CD4-positive, alpha-beta T cell treated with Interleukin-4 for 1 hour (primary cell): ENCODE results near the gene RPL31.

Experiments used
- DNase-seq, 2 donors: peaks; one replicate each; pipeline ENCODE4 v3.0.0-alpha.2; 2020 to 2022

The RPL31 gene

GRCh38 chr2:101001691-101002561 is at the start of gene RPL31:
Gene RPL31 (plus strand): TSS chr2:101002289. CDS start chr2:101002702, 413 bp downstream.
- DNase-seq, result peak; percentile 97

DNA sequence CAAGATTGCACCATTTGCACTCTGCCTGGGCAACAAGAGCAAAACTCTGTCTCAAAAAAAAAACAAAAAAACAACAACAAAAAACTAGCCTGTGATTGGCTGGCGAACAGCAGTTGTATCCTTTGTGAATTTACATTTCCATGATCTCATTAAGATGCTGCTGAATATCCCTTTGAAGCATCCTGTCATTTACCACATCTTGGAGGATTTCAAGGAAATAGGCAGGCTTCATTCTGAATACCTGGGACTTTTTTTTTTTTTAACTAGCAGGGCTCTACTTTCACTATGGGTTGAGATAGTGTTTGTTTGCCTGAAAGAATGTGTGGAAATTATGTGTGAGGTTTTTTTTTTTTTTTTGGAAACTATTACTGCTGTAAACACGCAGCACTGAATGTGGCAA is 49.6 kb upstream of the RPL31 start:
- no peak for DNase-seq

DNA sequence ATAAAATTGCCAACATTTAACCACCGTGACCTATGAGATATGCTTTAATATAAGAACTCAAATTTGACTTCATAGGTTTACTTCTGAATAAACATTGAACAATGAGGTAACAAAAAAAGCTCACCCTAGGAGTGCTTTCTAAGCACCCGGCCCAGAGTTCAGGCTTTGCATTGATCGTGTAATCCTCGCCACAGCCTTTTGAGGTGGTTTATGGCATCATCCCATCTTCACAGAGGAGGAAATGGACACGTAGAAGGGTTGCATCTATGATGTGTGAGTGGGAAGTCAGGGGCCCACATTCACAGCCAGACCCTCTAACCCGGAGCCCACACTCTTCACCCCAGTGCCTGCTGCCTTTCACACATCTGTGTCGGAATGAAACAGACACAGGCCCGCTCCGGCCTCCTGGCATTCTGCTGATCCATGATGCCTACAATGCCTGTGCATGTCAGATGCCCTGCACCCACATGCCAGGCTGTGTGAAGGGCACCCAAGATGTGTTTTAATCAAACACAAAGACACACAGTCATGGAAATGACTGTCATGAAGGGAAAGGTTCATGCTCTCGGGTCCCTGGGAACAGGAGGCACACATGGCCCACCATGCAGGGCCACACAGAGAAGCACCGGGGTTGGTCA is 48.6 kb upstream of the RPL31 start:
- no peak for DNase-seq

- DNase-seq, result no peak
Measured at GRCh38 chr2:100954044-100954420, 48.1 kb upstream of the RPL31 start.

DNA sequence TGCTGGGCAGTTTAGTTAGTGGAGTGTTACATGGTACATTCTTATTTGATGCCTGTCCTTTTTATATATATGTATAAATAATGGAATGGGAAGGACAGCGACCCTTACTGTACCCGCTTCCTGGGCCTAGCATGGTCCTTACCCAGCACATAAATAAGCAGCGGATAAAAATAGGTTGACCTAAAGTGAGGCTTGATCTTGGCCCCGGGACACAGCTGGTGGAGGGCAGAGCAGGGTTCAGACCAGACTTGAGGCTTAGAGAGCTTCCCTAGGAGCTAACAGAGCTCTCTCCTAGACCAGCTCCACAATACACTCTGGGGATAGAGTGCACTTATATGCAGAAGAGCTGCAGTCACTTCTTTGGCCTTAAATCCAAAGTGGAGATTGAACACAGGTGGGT is 46.9 kb upstream of the RPL31 start:
- no peak for DNase-seq

DNA sequence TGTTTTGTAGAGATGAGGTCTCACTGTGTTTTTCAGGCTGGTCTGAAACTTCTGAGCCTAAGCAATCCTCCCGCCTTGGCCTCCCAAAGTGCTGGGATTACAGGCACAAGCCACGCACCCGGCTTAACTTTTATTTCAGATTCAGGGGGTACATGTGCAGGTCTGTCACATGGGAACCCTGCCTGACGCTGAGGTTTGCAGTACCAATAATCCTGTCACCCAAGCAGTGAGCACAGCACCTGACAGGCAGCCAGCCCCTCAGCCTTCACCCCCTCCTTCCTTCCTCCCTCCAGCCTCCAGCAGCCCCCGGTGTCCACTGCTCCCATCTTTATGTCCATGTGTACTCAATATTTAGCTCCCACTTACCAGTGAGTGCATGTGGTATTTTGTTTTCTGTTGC is 46.0 kb upstream of the RPL31 start:
- DNase-seq, result no peak

DNA sequence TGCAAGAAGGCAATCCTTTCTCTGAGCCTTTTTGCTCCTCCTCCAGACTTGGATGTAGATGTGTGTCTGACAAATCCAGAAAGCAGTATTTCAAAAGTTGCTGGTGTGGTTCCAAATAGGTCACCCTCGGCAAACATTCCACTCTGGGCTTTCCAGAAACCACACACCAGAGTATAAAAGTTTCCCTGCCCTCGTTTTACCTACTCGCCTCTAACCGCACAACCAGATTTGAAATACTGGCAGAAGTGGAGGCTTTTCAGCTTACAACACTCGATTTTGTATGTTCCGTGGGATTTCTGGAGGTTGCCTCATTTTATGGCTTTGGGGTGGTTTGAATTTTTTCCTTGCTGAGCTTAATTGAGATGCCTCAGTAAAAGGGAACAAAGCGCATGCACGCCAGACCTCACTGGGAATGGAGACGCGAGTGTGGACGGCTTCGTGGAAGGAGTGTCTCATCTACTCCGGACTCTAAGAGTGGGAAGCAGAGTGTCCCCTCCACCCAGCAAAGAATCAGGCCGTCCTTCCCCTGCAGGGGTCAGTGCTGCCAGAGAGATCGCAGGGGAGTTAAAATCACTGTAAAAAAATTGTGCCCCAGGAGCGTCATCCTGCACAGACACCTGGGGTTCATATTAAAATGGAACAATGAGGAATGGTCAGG is 44.0 kb upstream of the RPL31 start:
- DNase-seq, result no peak

GRCh38 chr2:100959225-100959880 is 42.7 kb upstream of the RPL31 start:
- DNase-seq, result no peak

DNA sequence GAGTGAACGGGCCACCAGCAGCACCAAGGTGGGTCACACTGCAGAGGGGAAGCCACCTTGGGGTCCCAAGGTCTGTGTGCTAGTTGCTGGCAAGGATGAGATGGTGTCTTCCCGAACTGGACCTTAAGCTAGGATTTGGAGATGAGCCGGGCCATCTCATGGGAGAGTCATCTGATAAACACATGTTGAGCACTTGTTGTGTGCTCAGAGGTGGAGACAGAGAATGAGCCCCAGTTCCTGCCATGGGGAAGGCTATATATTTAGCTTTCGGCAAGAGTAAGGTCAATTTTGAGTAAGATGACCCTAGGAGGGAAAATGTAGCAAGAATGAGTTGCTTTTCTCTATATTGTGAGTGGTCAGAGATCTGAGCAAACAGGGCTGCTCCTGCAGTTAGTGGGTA is 41.4 kb upstream of the RPL31 start:
- no peak for DNase-seq

- DNase-seq, result no peak
Measured at GRCh38 chr2:100962366-100963025, 39.6 kb upstream of the RPL31 start.

DNA sequence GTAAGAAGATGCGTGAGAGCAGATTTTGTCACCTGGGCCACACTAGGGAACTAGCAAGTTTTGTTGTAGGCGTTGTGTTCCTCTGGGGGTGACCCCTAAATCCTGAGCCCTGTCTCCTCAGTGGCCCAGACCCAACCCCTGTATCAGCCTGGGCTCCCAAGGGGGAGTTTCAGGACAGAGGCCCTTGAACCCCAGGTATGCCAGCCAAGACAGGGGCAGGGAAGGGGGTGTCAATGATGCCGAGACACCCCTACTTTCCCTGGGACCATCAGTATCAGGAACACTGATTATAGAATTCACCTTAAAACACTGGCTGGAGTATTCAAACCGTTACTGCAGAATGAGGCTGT is 39.1 kb upstream of the RPL31 start:
- no peak for DNase-seq

DNA sequence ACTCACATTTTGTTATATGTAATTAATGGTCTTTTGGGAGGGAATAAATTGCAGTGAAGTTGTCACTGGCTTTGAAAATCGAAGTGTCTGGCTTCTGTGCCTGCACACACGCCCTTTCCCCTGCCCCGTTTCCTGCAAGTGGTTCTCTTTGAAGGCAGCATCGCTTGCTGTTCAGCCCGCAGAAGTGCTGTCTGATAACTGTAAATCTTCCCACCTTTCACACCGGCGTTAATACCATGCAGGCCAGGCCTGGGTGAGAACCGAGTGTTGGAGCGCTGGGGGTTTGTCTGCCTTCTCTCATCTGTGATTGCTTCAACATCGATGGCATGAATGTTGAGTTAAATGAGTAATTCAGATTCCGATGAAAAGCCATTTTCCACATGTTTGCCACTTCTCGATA is 37.9 kb upstream of the RPL31 start:
- DNase-seq, result no peak

DNA sequence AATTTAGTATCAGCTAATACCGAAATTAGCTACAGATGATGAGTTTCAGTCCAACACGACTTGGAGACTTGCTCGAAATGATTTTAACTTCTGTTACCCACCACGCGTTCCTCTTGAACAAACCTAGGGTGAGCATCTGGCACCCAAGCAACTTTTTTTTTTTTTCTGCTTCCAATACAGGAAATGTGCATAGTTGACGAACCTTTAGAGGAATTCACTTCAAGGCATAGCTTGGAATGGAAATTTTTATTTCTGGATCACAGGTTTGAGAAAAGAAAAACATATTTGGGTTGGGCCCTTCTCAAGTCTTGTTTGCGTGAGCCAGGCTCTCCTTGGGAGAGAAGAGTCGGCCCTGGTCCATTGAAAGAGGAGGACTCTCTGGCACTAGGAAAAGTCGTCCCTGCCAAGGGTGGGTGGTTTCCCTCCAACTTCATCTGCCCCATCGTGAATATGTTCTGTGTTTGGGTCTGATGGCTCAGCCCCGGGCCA is 37.4 kb upstream of the RPL31 start:
- no peak for DNase-seq

DNA sequence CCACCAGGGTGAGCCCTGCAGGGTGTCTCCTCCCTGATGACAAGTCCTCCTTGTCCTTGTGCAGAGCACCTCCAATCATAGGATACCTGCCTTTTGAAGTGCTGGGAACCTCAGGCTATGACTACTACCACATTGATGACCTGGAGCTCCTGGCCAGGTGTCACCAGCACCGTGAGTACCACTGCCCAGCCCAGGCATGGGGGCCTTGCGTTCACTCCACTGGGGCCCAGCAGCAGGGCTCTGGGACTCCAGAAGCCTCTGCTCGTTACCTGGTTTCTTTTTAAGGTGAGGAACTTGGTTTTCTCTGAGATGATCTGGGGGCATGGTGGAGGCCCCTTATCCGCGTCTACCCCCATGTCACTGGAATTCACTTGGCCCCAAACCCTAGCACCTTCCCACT is 36.5 kb upstream of the RPL31 start:
- no peak for DNase-seq

GRCh38 chr2:100967716-100968115 is 34.4 kb upstream of the RPL31 start:
- DNase-seq, result no peak

GRCh38 chr2:100968146-100969145 is 33.6 kb upstream of the RPL31 start:
- DNase-seq, result no peak

DNA sequence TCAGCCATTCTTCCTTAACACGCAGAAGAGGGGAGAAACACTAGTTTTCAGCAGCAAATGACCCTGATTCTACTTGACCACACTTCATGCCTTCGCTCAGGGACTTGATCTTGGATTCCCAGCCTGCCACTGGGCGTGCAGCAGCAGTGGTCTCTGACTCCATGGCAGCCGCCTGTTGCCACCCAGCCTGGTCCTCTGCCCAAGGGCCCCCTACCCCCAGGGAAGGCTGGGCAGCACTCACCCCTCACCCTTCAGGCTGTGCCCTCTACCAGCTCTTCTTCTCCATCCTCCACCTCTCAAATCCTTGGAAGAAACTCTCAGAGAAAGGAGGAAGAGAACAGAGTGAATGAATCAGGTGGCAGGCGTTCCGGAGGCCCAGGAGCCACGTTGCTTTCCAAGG is 32.1 kb upstream of the RPL31 start:
- no peak for DNase-seq

GRCh38 chr2:100971221-100971620 is 30.9 kb upstream of the RPL31 start:
- DNase-seq, result no peak

GRCh38 chr2:100972452-100972851 is 29.6 kb upstream of the RPL31 start:
- no peak for DNase-seq

DNA sequence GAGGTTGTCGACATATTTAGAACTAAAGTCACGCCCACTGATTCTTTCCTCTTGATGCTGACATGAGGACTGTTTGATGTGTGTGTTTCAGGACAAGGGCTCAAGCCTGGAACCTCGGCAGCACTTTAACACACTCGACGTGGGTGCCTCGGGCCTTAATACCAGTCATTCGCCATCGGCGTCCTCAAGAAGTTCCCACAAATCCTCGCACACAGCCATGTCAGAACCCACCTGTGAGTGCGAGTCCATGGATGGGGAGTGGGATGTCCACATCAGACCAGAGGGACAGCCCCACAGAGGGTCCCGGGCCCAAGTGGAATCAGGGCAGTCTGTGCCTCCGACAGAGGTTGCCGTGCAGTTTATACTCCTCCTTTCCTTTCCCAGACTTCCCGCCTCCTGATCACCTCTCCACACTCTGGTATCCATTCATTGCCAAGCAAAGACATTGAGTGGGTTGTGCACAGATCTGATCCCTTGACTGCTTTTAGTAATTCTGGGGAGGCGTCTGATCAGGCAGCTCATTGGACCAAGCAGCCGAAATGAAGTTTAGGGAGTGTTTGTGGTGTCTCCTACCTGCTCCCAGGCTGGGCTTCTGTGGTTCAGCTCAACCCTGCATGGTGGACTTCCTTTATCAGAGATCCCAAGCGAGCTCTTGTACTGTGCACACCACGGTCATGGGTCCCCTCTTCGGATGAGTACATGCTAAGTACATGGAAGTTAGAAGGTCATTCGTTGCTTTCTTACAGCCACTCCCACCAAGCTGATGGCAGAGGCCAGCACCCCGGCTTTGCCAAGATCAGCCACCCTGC is 27.2 kb upstream of the RPL31 start:
- DNase-seq, result no peak

DNA sequence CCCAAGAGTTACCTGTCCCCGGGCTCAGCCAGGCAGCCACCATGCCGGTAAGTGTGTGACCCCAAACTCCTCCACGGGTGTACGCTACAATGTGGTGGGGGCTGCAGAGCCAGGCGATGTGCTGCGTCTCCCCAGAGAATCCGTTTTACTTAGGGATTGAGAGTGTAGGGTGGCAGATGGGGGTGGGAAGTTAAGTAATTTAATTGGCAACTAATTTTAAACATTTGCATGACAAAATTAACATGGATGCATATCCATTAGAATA is 26.6 kb upstream of the RPL31 start:
- DNase-seq, result no peak
